NCI-H1694 (cell line): ENCODE data around the gene FRAS1.

Experiments
- DNase-seq: peaks from one replicate; lab custom pipeline; 2025; lab: John Stamatoyannopoulos, UW

Gene FRAS1

GRCh38 chr4:78551420-78552351 is 494.6 kb downstream of the FRAS1 start, which contains the start of gene ANXA3:
ANXA3 (plus strand) TSS chr4:78551770; CDS start chr4:78554474, 2,704 bp downstream.
- DNase-seq = no peak

- DNase-seq = no peak
Observed at GRCh38 chr4:78552389-78553042, 495.4 kb downstream of the FRAS1 start.

GRCh38 chr4:78553043-78553396 is 495.9 kb downstream of the FRAS1 start:
- no peak for DNase-seq

- DNase-seq = no peak
Observed at GRCh38 chr4:78553529-78554060, 496.5 kb downstream of the FRAS1 start.

- DNase-seq = no peak
Observed at GRCh38 chr4:78556665-78557064, 499.5 kb downstream of the FRAS1 start.

GRCh38 chr4:78557841-78558240 is 500.7 kb downstream of the FRAS1 start:
- DNase-seq = no peak

GRCh38 chr4:78558410-78558809 is 501.3 kb downstream of the FRAS1 start:
- no peak for DNase-seq

- DNase-seq = no peak
Observed at GRCh38 chr4:78560296-78560963, 503.3 kb downstream of the FRAS1 start.

- no peak for DNase-seq
Observed at GRCh38 chr4:78561677-78562076, 504.6 kb downstream of the FRAS1 start.

GRCh38 chr4:78562687-78563086 is 505.6 kb downstream of the FRAS1 start:
- no peak for DNase-seq

- no peak for DNase-seq
Observed at GRCh38 chr4:78565971-78566372, 508.8 kb downstream of the FRAS1 start.

GRCh38 chr4:78566834-78567499 is 509.8 kb downstream of the FRAS1 start:
- no peak for DNase-seq

- DNase-seq = no peak
Observed at GRCh38 chr4:78567500-78568060, 510.5 kb downstream of the FRAS1 start.

GRCh38 chr4:78568640-78569305 is 511.6 kb downstream of the FRAS1 start:
- DNase-seq = no peak

- no peak for DNase-seq
Observed at GRCh38 chr4:78569306-78569821, 512.2 kb downstream of the FRAS1 start.

GRCh38 chr4:78570117-78570516 is 513.0 kb downstream of the FRAS1 start:
- DNase-seq = no peak

GRCh38 chr4:78571804-78572203 is 514.7 kb downstream of the FRAS1 start:
- DNase-seq = no peak

GRCh38 chr4:78578674-78579425 is 521.7 kb downstream of the FRAS1 start:
- no peak for DNase-seq

- no peak for DNase-seq
Observed at GRCh38 chr4:78581618-78582017, 524.5 kb downstream of the FRAS1 start.
